GM12872 (cell line): ENCODE data around the gene UTS2B.
A peak's percentile ranks its signal among the peaks of the same experiment; 100 is the strongest.

Experiments used
- CTCF ChIP-seq: IDR thresholded peaks from 3 replicates; pipeline ENCODE4 v1.5.1; 2011; ENCODE audit warnings: low read depth, mild to moderate bottlenecking, low read length, moderate library complexity; ENCODE audit not compliant: insufficient read depth

UTS2B gene

GRCh38 chr3:191246630-191247029 lies 83.7 kb downstream of the UTS2B start:
- no peak for TF ChIP-seq CTCF

GRCh38 chr3:191244242-191244867 lies 86.0 kb downstream of the UTS2B start:
- TF ChIP-seq CTCF, result peak; percentile 38; the same call in 1 of the 3 replicates

- TF ChIP-seq CTCF, result no peak
Observed at GRCh38 chr3:191240486-191240885, 89.8 kb downstream of the UTS2B start.

GRCh38 chr3:191239407-191240031 lies 90.8 kb downstream of the UTS2B start:
- no peak for TF ChIP-seq CTCF

- no peak for TF ChIP-seq CTCF
Observed at GRCh38 chr3:191238321-191238817, 92.0 kb downstream of the UTS2B start.

DNA sequence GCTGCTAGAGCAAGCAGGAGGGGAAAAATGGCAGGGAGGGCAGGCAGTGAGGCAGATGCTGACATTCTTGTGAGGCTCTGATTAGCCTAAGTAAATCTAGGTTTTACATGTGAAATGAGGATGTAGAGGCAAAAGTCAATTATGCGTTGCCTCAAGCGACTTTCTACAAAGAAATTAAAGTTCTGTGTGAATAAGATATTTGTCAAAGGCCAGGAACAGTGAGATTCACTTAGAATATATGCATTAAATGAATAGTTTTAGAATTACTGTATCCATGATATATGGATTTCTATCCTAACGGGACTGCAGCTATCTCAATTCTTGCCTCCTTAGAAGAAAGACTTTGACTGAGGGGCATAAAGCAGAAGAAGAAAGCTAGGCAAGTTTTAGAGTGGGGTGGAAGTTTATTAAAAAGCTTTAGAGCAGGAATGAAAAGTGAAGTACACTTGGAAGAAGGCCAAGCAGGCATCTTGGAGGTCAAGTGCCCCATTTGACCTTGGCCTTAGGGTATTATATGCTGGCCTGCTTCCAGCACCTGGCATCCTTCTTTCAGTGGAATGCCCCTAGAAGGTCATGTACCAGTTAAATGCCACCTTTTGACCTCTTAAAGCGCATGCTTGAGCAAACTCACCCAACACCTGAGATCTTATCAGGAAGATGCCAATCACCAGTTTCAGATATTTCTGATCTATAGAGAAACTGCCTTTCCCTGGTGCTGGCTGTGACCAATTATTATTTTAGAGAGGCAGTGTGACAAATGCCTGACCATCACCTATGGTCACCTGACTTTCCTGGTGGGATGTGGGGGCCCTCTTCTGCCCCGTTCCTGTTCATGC lies 93.1 kb downstream of the UTS2B start:
- no peak for TF ChIP-seq CTCF

- TF ChIP-seq CTCF, result no peak
Observed at GRCh38 chr3:191236646-191237045, 93.7 kb downstream of the UTS2B start.
